Measurements from ENCODE around the gene ANKRD37.

- no peak for TF ChIP-seq CTCF (IDR thresholded peaks at IDR 0.05)
- TF ChIP-seq REST (IDR thresholded peaks at IDR 0.05; ENCODE audit: insufficient read depth in 1 of 2, low read depth in 2 of 2, low read length in 1 of 2) = no peak
These were observed 11.8 kb downstream of the ANKRD37 start for GRCh38 chr4:185408432-185408831.

Measured in Panc1 (cell line).